ENCODE measurements around the gene RRP36. TPM values are rescaled to one million over a fixed set of nuclear protein-coding genes. Genes with fewer than 3 reads are reported as not detected.

Gene RRP36
- polyA plus RNA-seq, 3 donors, result 26.6 to 52.5 (median 43.3) TPM

- no peak overlapping the region for H3K4me2 ChIP-seq (replicated peaks; ENCODE audit: extremely low read depth, low read length, poor library complexity, severe bottlenecking)
- no peaks in the 10 kb centered on the region for H3K27me3 ChIP-seq (ENCODE audit: control insufficient read depth in 2 of 2, insufficient read depth in 2 of 2, low read length in 2 of 2)
- H3K36me3 ChIP-seq (replicated peaks in 1 of 2; ENCODE audit: control insufficient read depth in 1 of 2, insufficient read depth in 2 of 2, low read length in 2 of 2), result peaks cover 23 to 37% of the 10 kb centered on the region in 2 donors
- H3K4me1 Mint-ChIP-seq, result peaks cover 35% of the 10 kb centered on the region
- H3K79me2 ChIP-seq (ENCODE audit: insufficient read depth, low read length), result peaks cover 30% of the 10 kb centered on the region
- WGBS (ENCODE audit: insufficient coverage), result 80% methylated on average over 2 of the region's 5 CpGs
- no peak overlapping the region for H3K9ac ChIP-seq (ENCODE audit: insufficient read depth, low read length, poor library complexity, severe bottlenecking)
- no peak for DNase-seq
- peaks cover 17% of the 10 kb centered on the region for H4K20me1 ChIP-seq (ENCODE audit: insufficient read depth, low read length)
- intact Hi-C loops (cut with micrococcal nuclease), result no loop called here
- peaks cover 24 to 64% of the 10 kb centered on the region in 2 donors for H3K36me3 Mint-ChIP-seq
- no peaks in the 10 kb centered on the region for H3K9me3 Mint-ChIP-seq
- H3K4me3 Mint-ChIP-seq, result no peak overlapping the region
- H3K27me3 Mint-ChIP-seq (ENCODE audit: low read depth in 3 of 3), result peaks cover 0 to 4% (median 0%) of the 10 kb centered on the region in 3 donors
- no peaks in the 10 kb centered on the region for H3K9me3 ChIP-seq (replicated peaks in 1 of 2; ENCODE audit: control insufficient read depth in 1 of 2, insufficient read depth in 1 of 2, low read length in 2 of 2)
- H3K4me3 ChIP-seq (replicated peaks in 1 of 3; ENCODE audit: low read depth in 2 of 3, low read length in 3 of 3), result no peak overlapping the region
- H3K27ac ChIP-seq (ENCODE audit: low read depth in 1 of 2, low read length in 2 of 2), result no peak overlapping the region
- H3K27ac Mint-ChIP-seq, result no peak overlapping the region
- peaks cover 8 to 12% of the 10 kb centered on the region in 2 donors for H3K4me1 ChIP-seq (ENCODE audit: control insufficient read depth in 1 of 2, insufficient read depth in 2 of 2, low read length in 2 of 2)
- no peak overlapping the region for H2AFZ ChIP-seq (ENCODE audit: insufficient read depth, low read depth, low read length, poor library complexity, severe bottlenecking)
- TF ChIP-seq CTCF (IDR thresholded peaks at IDR 0.05), result no peak
Measured at GRCh38 chr6:42989923-42990322, 31.5 kb upstream of the RRP36 start.

GRCh38 chr6:42993445-42993844 is 28.0 kb upstream of the RRP36 start:
- no peaks in the 10 kb centered on the region for H3K27me3 Mint-ChIP-seq (ENCODE audit: low read depth in 3 of 3)
- no peak overlapping the region for H3K4me3 Mint-ChIP-seq
- peaks cover 6% of the 10 kb centered on the region for H4K20me1 ChIP-seq (ENCODE audit: insufficient read depth, low read length)
- no peaks in the 10 kb centered on the region for H3K27me3 ChIP-seq (ENCODE audit: control insufficient read depth in 2 of 2, insufficient read depth in 2 of 2, low read length in 2 of 2)
- H3K79me2 ChIP-seq (ENCODE audit: insufficient read depth, low read length), result peaks cover 3% of the 10 kb centered on the region
- no peak overlapping the region for H2AFZ ChIP-seq (ENCODE audit: insufficient read depth, low read depth, low read length, poor library complexity, severe bottlenecking)
- H3K36me3 ChIP-seq (replicated peaks in 1 of 2; ENCODE audit: control insufficient read depth in 1 of 2, insufficient read depth in 2 of 2, low read length in 2 of 2), result peaks cover 23 to 35% of the 10 kb centered on the region in 2 donors
- no peak overlapping the region for H3K4me3 ChIP-seq (replicated peaks in 1 of 3; ENCODE audit: low read depth in 2 of 3, low read length in 3 of 3)
- TF ChIP-seq CTCF (IDR thresholded peaks at IDR 0.05), result no peak
- 80% methylated on average over 1 of the region's 2 CpGs for WGBS (ENCODE audit: insufficient coverage)
- intact Hi-C loops (cut with micrococcal nuclease), result no loop called here
- no peak for DNase-seq
- no peak overlapping the region for H3K27ac Mint-ChIP-seq
- no peak overlapping the region for H3K27ac ChIP-seq (ENCODE audit: low read depth in 1 of 2, low read length in 2 of 2)
- H3K4me1 Mint-ChIP-seq, result peaks cover under 1% of the 10 kb centered on the region
- H3K36me3 Mint-ChIP-seq, result peaks cover 22 to 64% of the 10 kb centered on the region in 2 donors
- H3K9ac ChIP-seq (ENCODE audit: insufficient read depth, low read length, poor library complexity, severe bottlenecking), result no peak overlapping the region
- H3K4me2 ChIP-seq (replicated peaks; ENCODE audit: extremely low read depth, low read length, poor library complexity, severe bottlenecking), result no peak overlapping the region
- no peaks in the 10 kb centered on the region for H3K9me3 ChIP-seq (replicated peaks in 1 of 2; ENCODE audit: control insufficient read depth in 1 of 2, insufficient read depth in 1 of 2, low read length in 2 of 2)
- no peaks in the 10 kb centered on the region for H3K4me1 ChIP-seq (ENCODE audit: control insufficient read depth in 1 of 2, insufficient read depth in 2 of 2, low read length in 2 of 2)
- H3K9me3 Mint-ChIP-seq, result no peaks in the 10 kb centered on the region
